SU-DHL-6 (cell line): ENCODE results near the gene SFMBT2.

Source experiments
- EZH2phosphoT487 ChIP-seq: fragments of 200-600 bp; sonication (generic), shearing (Covaris generic); conservative IDR thresholded peaks from 2 replicates; pipeline ENCODE4 v1.6.1; 2018; ENCODE audit warnings: mild to moderate bottlenecking, antibody characterized with exemption, low read length, moderate library complexity, mixed read lengths
- TF ChIP-seq, protein P1 (sequence below): fragments of 200-600 bp; sonication (generic); IDR thresholded peaks from one replicate; pipeline ENCODE4 v1.5.1; 2017; ENCODE audit warnings: antibody characterized with exemption, mild to moderate bottlenecking, low read length, moderate library complexity; ENCODE audit not compliant: insufficient read depth, poor library complexity, severe bottlenecking

DNA sequence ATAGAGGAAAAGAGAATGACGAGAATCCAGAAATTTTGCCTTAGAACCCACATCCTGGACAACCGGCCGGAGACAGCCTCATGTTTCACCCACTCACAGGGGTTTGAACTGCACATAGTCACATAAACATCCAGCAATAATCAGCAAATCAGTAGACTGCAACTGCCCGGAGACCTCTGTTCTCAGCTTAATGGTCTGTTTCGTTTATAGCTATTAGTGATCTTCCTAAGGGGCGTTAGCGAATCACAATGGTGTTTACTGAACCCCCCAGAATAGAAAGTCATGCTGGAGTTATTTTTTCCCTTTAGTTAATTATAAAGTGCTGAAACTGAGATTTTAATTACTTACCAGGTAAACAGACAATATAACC lies 98.4 kb downstream of the SFMBT2 start:
- TF ChIP-seq, protein P1, sequence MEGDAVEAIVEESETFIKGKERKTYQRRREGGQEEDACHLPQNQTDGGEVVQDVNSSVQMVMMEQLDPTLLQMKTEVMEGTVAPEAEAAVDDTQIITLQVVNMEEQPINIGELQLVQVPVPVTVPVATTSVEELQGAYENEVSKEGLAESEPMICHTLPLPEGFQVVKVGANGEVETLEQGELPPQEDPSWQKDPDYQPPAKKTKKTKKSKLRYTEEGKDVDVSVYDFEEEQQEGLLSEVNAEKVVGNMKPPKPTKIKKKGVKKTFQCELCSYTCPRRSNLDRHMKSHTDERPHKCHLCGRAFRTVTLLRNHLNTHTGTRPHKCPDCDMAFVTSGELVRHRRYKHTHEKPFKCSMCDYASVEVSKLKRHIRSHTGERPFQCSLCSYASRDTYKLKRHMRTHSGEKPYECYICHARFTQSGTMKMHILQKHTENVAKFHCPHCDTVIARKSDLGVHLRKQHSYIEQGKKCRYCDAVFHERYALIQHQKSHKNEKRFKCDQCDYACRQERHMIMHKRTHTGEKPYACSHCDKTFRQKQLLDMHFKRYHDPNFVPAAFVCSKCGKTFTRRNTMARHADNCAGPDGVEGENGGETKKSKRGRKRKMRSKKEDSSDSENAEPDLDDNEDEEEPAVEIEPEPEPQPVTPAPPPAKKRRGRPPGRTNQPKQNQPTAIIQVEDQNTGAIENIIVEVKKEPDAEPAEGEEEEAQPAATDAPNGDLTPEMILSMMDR = no peak
- TF ChIP-seq EZH2phosphoT487 = no peak
